Caco-2 (cell line): ENCODE measurements around the gene TUT4. TPM values are rescaled to one million over a fixed set of nuclear protein-coding genes. Genes with fewer than 3 reads are reported as not detected.

Experiments
- Bru-seq: library from RNA; stranded (reverse); fragments of 400-500 nt; gene quantifications from one replicate; lab custom pipeline; 2021; lab: Mats Ljungman, UMichigan
- BruChase-seq, 2 experiments: library from RNA; stranded (reverse); fragments of 400-500 nt; gene quantifications; one replicate each; lab custom pipeline; 2021; lab: Mats Ljungman, UMichigan
- BruUV-seq: library from RNA; stranded (reverse); fragments of 400-500 nt; replicated peaks from 2 replicates; lab custom pipeline; 2021; lab: Mats Ljungman, UMichigan
- CTCF ChIA-PET: fragments of 300-600 bp; sonication (Branson Sonifier 250); formaldehyde crosslinking; loops from one replicate; lab custom pipeline; 2022; ENCODE audit warnings: antibody characterized with exemption; lab: Charles Lee
- POLR2A ChIA-PET: fragments of 300-600 bp; sonication (Branson Sonifier 250); formaldehyde crosslinking; loops from one replicate; lab custom pipeline; 2022; ENCODE audit warnings: antibody characterized with exemption; lab: Charles Lee
- DNase-seq, 2 experiments: peaks; one replicate each; pipeline versions ENCODE4 v3.0.0 to v3.0.0-alpha.2; 2020 to 2022
- H3K27me3 ChIP-seq: replicated peaks from 2 replicates; pipeline ENCODE4 v1.6.0; 2011; ENCODE audit warnings: low read length; ENCODE audit not compliant: control insufficient read depth, insufficient read depth
- H3K36me3 ChIP-seq: 2 replicates; pipeline ENCODE4 v1.5.1; 2011; ENCODE audit warnings: low read length; ENCODE audit not compliant: control insufficient read depth, insufficient read depth
- H3K4me1 ChIP-seq: fragments of 250-450 bp; sonication (Bioruptor Pico); 2 replicates; pipeline ENCODE4 v1.5.1; 2020; ENCODE audit warnings: mild to moderate bottlenecking
- H3K4me3 ChIP-seq: 2 replicates; pipeline ENCODE4 v1.5.1; 2011; ENCODE audit warnings: low read depth, mild to moderate bottlenecking, control low read depth, low read length
- H3K9me3 ChIP-seq: fragments of 250-450 bp; sonication (Bioruptor Pico); 2 replicates; pipeline ENCODE4 v1.5.1; 2020; ENCODE audit warnings: mild to moderate bottlenecking, moderate library complexity
- H3K27ac Mint-ChIP-seq: one replicate; pipeline ENCODE4 v1.8.0; 2022; ENCODE audit warnings: mixed read lengths; ENCODE audit not compliant: unreplicated experiment
- H3K27me3 Mint-ChIP-seq: one replicate; pipeline ENCODE4 v1.8.0; 2022; ENCODE audit warnings: mixed read lengths; ENCODE audit not compliant: insufficient read depth, unreplicated experiment
- H3K36me3 Mint-ChIP-seq: one replicate; pipeline ENCODE4 v1.8.0; 2022; ENCODE audit warnings: mild to moderate bottlenecking, mixed read lengths; ENCODE audit not compliant: insufficient read depth, unreplicated experiment
- H3K4me1 Mint-ChIP-seq: one replicate; pipeline ENCODE4 v1.8.0; 2022; ENCODE audit warnings: low read depth, mixed read lengths; ENCODE audit not compliant: unreplicated experiment
- H3K4me3 Mint-ChIP-seq: one replicate; pipeline ENCODE4 v1.8.0; 2022; ENCODE audit warnings: mild to moderate bottlenecking, moderate library complexity, mixed read lengths; ENCODE audit not compliant: unreplicated experiment
- H3K9me3 Mint-ChIP-seq: one replicate; pipeline ENCODE4 v1.8.0; 2022; ENCODE audit warnings: mixed read lengths; ENCODE audit not compliant: unreplicated experiment
- CTCF ChIP-seq, 2 experiments: fragments of 200-600 bp in 1 of 2; IDR thresholded peaks; 1 replicate in 1 of 2; 2 replicates in 1 of 2; pipeline versions ENCODE4 v1.5.1 to v1.8.0; 2011 to 2022; ENCODE audit warnings: antibody characterized with exemption in 1 of 2, control low read depth in 1 of 2, inconsistent platforms in 1 of 2, low read depth in 1 of 2, low read length in 1 of 2, mild to moderate bottlenecking in 1 of 2, moderate library complexity in 1 of 2; ENCODE audit not compliant: insufficient read depth in 1 of 2, severe bottlenecking in 1 of 2, unreplicated experiment in 1 of 2
- intact Hi-C: fragments of 100-400 bp; cut with micrococcal nuclease; formaldehyde crosslinking; loops from one replicate; pipeline ENCODE4 v1.10.0; 2022; ENCODE audit not compliant: unreplicated experiment
- long read RNA-seq: library from polyadenylated mRNA; stranded (forward); transcript quantifications from one replicate; pipeline ENCODE4 v2.0.0, GENCODE V29; 2022
- total RNA-seq: library from RNA; stranded (reverse); gene quantifications from 2 replicates; pipeline ENCODE4 v1.2.3, GENCODE V29; 2022

Gene TUT4, protein sequence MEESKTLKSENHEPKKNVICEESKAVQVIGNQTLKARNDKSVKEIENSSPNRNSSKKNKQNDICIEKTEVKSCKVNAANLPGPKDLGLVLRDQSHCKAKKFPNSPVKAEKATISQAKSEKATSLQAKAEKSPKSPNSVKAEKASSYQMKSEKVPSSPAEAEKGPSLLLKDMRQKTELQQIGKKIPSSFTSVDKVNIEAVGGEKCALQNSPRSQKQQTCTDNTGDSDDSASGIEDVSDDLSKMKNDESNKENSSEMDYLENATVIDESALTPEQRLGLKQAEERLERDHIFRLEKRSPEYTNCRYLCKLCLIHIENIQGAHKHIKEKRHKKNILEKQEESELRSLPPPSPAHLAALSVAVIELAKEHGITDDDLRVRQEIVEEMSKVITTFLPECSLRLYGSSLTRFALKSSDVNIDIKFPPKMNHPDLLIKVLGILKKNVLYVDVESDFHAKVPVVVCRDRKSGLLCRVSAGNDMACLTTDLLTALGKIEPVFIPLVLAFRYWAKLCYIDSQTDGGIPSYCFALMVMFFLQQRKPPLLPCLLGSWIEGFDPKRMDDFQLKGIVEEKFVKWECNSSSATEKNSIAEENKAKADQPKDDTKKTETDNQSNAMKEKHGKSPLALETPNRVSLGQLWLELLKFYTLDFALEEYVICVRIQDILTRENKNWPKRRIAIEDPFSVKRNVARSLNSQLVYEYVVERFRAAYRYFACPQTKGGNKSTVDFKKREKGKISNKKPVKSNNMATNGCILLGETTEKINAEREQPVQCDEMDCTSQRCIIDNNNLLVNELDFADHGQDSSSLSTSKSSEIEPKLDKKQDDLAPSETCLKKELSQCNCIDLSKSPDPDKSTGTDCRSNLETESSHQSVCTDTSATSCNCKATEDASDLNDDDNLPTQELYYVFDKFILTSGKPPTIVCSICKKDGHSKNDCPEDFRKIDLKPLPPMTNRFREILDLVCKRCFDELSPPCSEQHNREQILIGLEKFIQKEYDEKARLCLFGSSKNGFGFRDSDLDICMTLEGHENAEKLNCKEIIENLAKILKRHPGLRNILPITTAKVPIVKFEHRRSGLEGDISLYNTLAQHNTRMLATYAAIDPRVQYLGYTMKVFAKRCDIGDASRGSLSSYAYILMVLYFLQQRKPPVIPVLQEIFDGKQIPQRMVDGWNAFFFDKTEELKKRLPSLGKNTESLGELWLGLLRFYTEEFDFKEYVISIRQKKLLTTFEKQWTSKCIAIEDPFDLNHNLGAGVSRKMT (N-terminal part only)
- total RNA-seq (54.9 and 57.6 TPM in 2 replicates), Bru-seq, nascent RNA (percentile 83 among the genes with signal in this experiment), BruChase-seq, experiment 1, labeled RNA remaining after a 2-hour chase (percentile 86 among the genes with signal in this experiment), BruChase-seq, experiment 2, labeled RNA remaining after a 6-hour chase (percentile 81 among the genes with signal in this experiment)
- long read RNA-seq, full-length matches to known transcripts, result 5 of 43 reads
- long read RNA-seq, partial matches to known transcripts, result 6 of 43 reads
- long read RNA-seq, other reads (novel, unspliced or antisense), result 32 of 43 reads

DNA sequence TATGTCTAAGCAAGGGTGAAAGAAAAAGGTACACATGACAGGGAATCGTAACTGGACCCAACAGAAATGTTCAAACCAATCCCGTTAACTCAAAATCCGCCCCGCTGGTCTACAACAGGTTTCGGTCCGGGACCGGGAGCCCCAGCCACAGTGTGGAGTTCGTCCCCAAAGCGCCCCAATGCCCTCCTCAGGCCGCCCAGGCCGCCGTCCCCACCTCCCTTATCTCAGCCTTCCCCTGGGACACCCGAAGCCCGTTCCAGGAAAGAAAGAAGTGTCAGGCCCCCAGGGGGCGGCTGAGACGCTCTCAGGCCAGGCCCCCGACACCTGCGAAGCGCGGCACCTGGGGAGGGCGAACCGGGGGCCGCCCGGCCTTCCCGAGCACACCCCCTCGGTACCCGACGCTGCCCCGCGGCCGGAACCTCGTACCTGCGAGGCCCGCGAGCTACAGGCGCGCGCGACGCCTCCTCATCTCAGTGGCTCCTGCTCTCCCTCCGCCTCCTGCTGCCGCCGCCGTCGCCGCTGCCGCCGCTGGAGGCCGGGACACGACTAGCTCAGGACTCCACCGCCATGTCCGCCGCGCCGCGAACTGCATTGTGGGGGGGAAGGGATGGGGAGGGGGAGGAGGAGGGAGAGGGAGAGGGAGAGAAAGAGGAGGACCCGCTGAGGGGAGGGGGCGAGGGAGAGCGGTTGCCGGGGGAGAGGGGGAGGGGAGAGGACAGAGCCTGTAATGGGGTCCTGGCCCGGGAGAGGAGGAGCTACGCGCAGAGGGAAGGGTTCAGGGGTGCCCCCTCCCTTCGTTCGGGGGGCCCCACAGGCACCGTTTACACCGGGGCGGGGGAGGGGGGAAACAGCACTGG is at the start of gene TUT4:
TUT4 (minus strand) TSS at position 588 of the 857 bp plus-strand sequence. CDS start 26,812 bp downstream, outside the sequence.
- Histone ChIP-seq H3K4me3 (peak within 1 kb of the TSS; percentile 89), H3K9me3 (no peaks in the 10 kb centered on the region), H3K4me1 (peaks cover 28% of the 10 kb centered on the region; the same call in 1 of the 2 replicates), H3K27me3 (no peaks in the 10 kb centered on the region), H3K36me3 (no peaks in the 10 kb centered on the region)
- Mint-ChIP-seq H3K36me3 (no peaks in the 10 kb centered on the region), H3K4me1 (peaks cover 35% of the 10 kb centered on the region), H3K27me3 (no peaks in the 10 kb centered on the region), H3K27ac (no peak within 1 kb of the TSS), H3K4me3 (no peak within 1 kb of the TSS), H3K9me3 (no peaks in the 10 kb centered on the region)
- intact Hi-C loops, result loop anchor here (1.0 to 2.0 kb wide), 2 partner anchors 80 to 110 kb away; partner anchors contain the start of gene SHISAL2A
- BruUV-seq, result no TSS peak
- ChIA-PET CTCF (interaction anchor here (0.9 to 1.2 kb wide), 5 partner anchors 15 to 1256 kb away, joined by 3 to 8 read pairs (median 4); no protein-coding TSS in a partner anchor), POLR2A (interaction anchor here (0.6 to 1.9 kb wide), 8 partner anchors 71 to 773 kb away, joined by 3 to 14 read pairs (median 6); partner anchors contain the start of genes ORC1, PRPF38A and SHISAL2A)
- peak in 1 of 2 experiments; percentile 43 for TF ChIP-seq CTCF (IDR thresholded peaks at IDR 0.05; ENCODE audit: insufficient read depth in 1 of 2, low read depth in 1 of 2, low read length in 1 of 2, severe bottlenecking in 1 of 2, unreplicated experiment in 1 of 2)
- DNase-seq, result peak; percentile 83 to 89

GRCh38 chr1:52601991-52602855 is 49.3 kb upstream of the TUT4 start, which contains the start of gene GPX7:
TSS of gene GPX7 (plus strand) at chr1:52602371. CDS start at chr1:52602410, 39 bp downstream.
- peak; percentile 36 to 43 for DNase-seq
- no peaks in the 10 kb centered on the region; the same call in 1 of the 2 replicates for H3K4me1 ChIP-seq
- no peak within 1 kb of the TSS for H3K27ac Mint-ChIP-seq
- H3K4me1 Mint-ChIP-seq, result peaks cover 7% of the 10 kb centered on the region
- peak within 1 kb of the TSS; percentile 67 for H3K4me3 ChIP-seq
- H3K36me3 ChIP-seq, result no peaks in the 10 kb centered on the region; the same call in 1 of the 2 replicates
- peaks cover 11% of the 10 kb centered on the region for H3K36me3 Mint-ChIP-seq
- H3K27me3 ChIP-seq, result no peaks in the 10 kb centered on the region; the same call in 1 of the 2 replicates
- POLR2A ChIA-PET, result interaction anchor here (0.5 kb wide), 1 partner anchor 53 kb away, joined by 3 read pairs; no protein-coding TSS in a partner anchor
- BruUV-seq, result no TSS peak
- H3K9me3 ChIP-seq, result no peaks in the 10 kb centered on the region
- intact Hi-C loops, result no loop called here
- no peak for TF ChIP-seq CTCF (IDR thresholded peaks at IDR 0.05; ENCODE audit: insufficient read depth in 1 of 2, low read depth in 1 of 2, low read length in 1 of 2, severe bottlenecking in 1 of 2, unreplicated experiment in 1 of 2)
- no peaks in the 10 kb centered on the region for H3K27me3 Mint-ChIP-seq
- H3K4me3 Mint-ChIP-seq, result peak within 1 kb of the TSS; percentile 70
- CTCF ChIA-PET, result no interaction called here
- H3K9me3 Mint-ChIP-seq, result no peaks in the 10 kb centered on the region
